Measurements from ENCODE around the gene OR6V1.
A peak's percentile ranks its signal among the peaks of the same experiment; 100 is the strongest.

OR6V1 gene

GRCh38 chr7:143052041-143052440 is at the start of gene OR6V1:
Gene OR6V1, plus strand, starts transcription at chr7:143052341. Its CDS starts 0 bp downstream, at chr7:143052341.
- TF ChIP-seq EZH2 (optimal IDR thresholded peaks at IDR 0.05; ENCODE audit: low read depth, low read length) (no peak), CTCF (IDR thresholded peaks at IDR 0.05; ENCODE audit: low read length) (no peak), EZH2phosphoT487 (IDR thresholded peaks at IDR 0.05; ENCODE audit: low read length) (no peak)
- no peaks in the 10 kb centered on the region for H3F3A ChIP-seq (ENCODE audit: insufficient read depth, low read length)
- H3K27me3 ChIP-seq (replicated peaks; ENCODE audit: insufficient read depth, low read length) = no peaks in the 10 kb centered on the region
- H3K9me2 ChIP-seq (replicated peaks; ENCODE audit: insufficient read depth, low read length) = no peaks in the 10 kb centered on the region
- no peak within 1 kb of the TSS for H3K4me3 ChIP-seq (ENCODE audit: low read length)
- no peaks in the 10 kb centered on the region for H4K20me1 ChIP-seq (ENCODE audit: insufficient read depth, low read length)
- no peak within 1 kb of the TSS for H3K9ac ChIP-seq (ENCODE audit: low read length)
- H2AFZ ChIP-seq (ENCODE audit: low read length) = no peak within 1 kb of the TSS
- no peak within 1 kb of the TSS for H3K27ac ChIP-seq (ENCODE audit: low read length)
- DNase-seq = no peak
- H3K4me2 ChIP-seq (ENCODE audit: low read depth, low read length) = no peak within 1 kb of the TSS
- H3K4me1 ChIP-seq (ENCODE audit: low read length) = no peaks in the 10 kb centered on the region
- no peaks in the 10 kb centered on the region for H3K36me3 ChIP-seq (replicated peaks; ENCODE audit: insufficient read depth, low read length)
- no peaks in the 10 kb centered on the region for H3K79me2 ChIP-seq (ENCODE audit: low read length)
- no peaks in the 10 kb centered on the region for H3K9me3 ChIP-seq (replicated peaks; ENCODE audit: insufficient read depth, low read length)

- Histone ChIP-seq H2AFZ (ENCODE audit: low read length) (peak overlapping the region; percentile 89), H3K9ac (ENCODE audit: low read length) (peak overlapping the region; percentile 14; the same call in 1 of the 2 replicates)
- DNase-seq = no peak
Observed at GRCh38 chr7:143002898-143003297, 49.2 kb upstream of the OR6V1 start.

GRCh38 chr7:143003393-143004051 is 48.6 kb upstream of the OR6V1 start:
- Histone ChIP-seq H2AFZ (ENCODE audit: low read length) (peak overlapping the region; percentile 89), H3K27me3 (replicated peaks; ENCODE audit: insufficient read depth, low read length) (no peaks in the 10 kb centered on the region), H3K9me3 (replicated peaks; ENCODE audit: insufficient read depth, low read length) (no peaks in the 10 kb centered on the region), H3K9me2 (replicated peaks; ENCODE audit: insufficient read depth, low read length) (no peaks in the 10 kb centered on the region), H3F3A (ENCODE audit: insufficient read depth, low read length) (no peaks in the 10 kb centered on the region), H3K4me1 (ENCODE audit: low read length) (peaks cover 5% of the 10 kb centered on the region), H3K27ac (ENCODE audit: low read length) (no peak overlapping the region), H3K9ac (ENCODE audit: low read length) (peak overlapping the region; percentile 14; the same call in 1 of the 2 replicates), H3K4me2 (ENCODE audit: low read depth, low read length) (peak overlapping the region; percentile 79), H3K4me3 (ENCODE audit: low read length) (peak overlapping the region; percentile 50), H4K20me1 (ENCODE audit: insufficient read depth, low read length) (no peaks in the 10 kb centered on the region), H3K36me3 (replicated peaks; ENCODE audit: insufficient read depth, low read length) (no peaks in the 10 kb centered on the region), H3K79me2 (ENCODE audit: low read length) (no peaks in the 10 kb centered on the region)
- TF ChIP-seq CTCF (IDR thresholded peaks at IDR 0.05; ENCODE audit: low read length) = peak; percentile 96
- TF ChIP-seq EZH2 (optimal IDR thresholded peaks at IDR 0.05; ENCODE audit: low read depth, low read length) = no peak
- DNase-seq = peak; percentile 77

More at GRCh38 chr7:143002898-143003297, 49.2 kb upstream of the OR6V1 start:
- TF ChIP-seq EZH2 (optimal IDR thresholded peaks at IDR 0.05; ENCODE audit: low read depth, low read length) (no peak), CTCF (IDR thresholded peaks at IDR 0.05; ENCODE audit: low read length) (no peak), EZH2phosphoT487 (IDR thresholded peaks at IDR 0.05; ENCODE audit: low read length) (no peak)
- no peaks in the 10 kb centered on the region for H3K36me3 ChIP-seq (replicated peaks; ENCODE audit: insufficient read depth, low read length)
- peak overlapping the region; percentile 79 for H3K4me2 ChIP-seq (ENCODE audit: low read depth, low read length)
- no peaks in the 10 kb centered on the region for H3K9me3 ChIP-seq (replicated peaks; ENCODE audit: insufficient read depth, low read length)
- peaks cover 5% of the 10 kb centered on the region for H3K4me1 ChIP-seq (ENCODE audit: low read length)
- no peaks in the 10 kb centered on the region for H3K27me3 ChIP-seq (replicated peaks; ENCODE audit: insufficient read depth, low read length)
- peak overlapping the region; percentile 50 for H3K4me3 ChIP-seq (ENCODE audit: low read length)
- no peak overlapping the region for H3K27ac ChIP-seq (ENCODE audit: low read length)
- no peaks in the 10 kb centered on the region for H3K9me2 ChIP-seq (replicated peaks; ENCODE audit: insufficient read depth, low read length)
- H3K79me2 ChIP-seq (ENCODE audit: low read length) = no peaks in the 10 kb centered on the region
- no peaks in the 10 kb centered on the region for H4K20me1 ChIP-seq (ENCODE audit: insufficient read depth, low read length)
- no peaks in the 10 kb centered on the region for H3F3A ChIP-seq (ENCODE audit: insufficient read depth, low read length)

Data from MM.1S (cell line).